Activated CD4-positive, CD25-positive, alpha-beta regulatory T cell treated with anti-CD3 and anti-CD28 coated beads, Interleukin-2, amount 50 U/mL, for 72 hours (primary cell): ENCODE results near the gene SUCLG2.

Experiments used
- DNase-seq: peaks from one replicate; pipeline ENCODE4 v3.0.0; 2021

SUCLG2 gene

DNA sequence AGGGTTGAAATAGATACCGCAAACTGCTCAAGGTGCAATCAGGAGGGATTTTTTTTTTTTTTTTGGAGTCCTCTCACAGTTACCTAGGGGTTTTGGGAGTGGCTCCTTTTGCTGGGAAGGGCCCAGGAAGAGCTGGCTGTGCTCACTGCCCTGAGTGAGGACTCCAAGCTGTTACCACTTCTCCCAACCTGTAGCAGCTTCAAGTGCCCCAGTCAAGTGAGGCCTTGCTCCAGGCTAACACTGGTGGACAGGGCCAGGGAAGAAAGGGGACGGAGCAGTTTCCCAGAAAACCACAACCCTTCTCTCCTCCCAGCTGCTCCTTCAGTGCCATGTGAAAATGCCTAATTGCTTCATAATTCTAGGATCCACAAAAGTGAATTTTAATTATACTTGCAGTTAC, 274.3 kb downstream of the SUCLG2 start:
- DNase-seq: no peak

DNA sequence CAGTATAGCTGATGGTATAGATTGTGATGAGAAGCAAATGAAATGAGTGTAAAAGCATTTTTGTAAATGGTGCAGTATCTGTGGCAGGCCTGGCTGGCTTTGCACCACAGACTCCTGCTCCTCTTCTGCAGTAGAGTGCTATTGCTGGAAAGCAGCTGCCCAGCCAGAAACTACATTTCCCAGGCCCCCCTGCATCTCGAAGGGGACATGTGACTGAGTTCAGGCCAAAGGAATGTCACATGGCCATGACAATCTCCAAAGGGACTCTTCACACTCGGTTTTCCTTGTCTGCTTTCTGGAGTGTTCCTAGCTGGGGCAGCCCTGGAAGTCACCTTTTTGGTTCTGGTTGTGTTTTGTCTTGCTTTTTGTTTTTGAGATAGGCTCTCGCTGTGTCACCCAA, 277.1 kb downstream of the SUCLG2 start:
- no peak for DNase-seq

DNA sequence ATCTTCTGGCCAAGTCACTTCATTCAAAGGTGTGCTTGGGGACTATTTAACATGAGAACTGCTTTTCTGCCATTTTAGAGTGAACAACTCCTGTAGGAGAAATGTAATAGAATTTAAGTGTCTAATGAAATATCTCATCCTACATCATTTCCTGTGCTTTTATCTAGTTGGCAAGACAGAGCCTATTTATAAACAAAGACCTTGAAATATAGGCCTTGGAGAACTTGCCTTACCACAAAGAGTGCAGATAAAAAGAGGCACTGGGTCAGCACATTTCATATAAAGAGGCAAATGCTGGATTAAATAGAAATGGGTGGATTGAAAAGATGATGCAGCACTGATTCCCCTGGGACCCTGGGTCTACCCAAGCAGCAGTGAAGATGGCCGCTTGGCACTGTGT, 278.0 kb downstream of the SUCLG2 start:
- DNase-seq: no peak

DNA sequence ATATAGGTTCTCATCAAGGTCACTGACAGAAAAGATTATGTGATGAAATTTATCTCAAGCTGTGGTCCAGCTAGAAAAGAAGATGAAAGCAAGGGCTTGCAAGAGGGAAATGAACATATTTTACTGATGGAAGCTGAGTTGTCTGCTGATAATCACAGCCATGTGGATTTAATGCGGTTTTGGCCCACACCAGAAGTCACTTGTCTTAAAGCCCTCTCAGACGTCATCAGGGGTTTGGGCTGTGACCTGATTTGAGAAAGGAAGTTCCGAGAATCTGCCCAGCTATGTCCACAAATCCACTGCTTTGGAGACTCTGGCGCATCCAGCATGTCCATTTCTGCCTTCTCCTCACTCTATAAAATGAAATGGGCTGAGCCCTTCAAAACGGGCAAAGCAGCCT, 278.4 kb downstream of the SUCLG2 start:
- no peak for DNase-seq

DNA sequence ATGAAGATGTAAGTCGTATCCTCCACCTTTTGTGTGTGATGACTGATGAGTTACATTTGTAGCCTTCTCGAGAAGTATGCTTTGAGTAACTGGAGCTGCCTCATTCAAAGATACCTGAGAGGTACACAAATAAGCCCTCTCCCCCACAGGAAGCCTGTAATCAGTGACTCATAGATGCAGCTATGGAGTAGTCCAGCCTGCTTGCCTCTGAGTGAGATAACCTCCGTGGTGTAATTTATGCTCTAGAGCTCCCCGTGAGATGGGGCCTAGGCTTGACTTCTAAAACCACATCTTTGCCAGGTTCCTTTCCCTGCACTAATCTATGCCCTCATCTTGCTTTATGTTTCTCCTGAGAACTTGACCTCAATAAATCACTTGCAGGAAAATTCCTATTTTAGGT, 291.7 kb downstream of the SUCLG2 start:
- no peak for DNase-seq

DNA sequence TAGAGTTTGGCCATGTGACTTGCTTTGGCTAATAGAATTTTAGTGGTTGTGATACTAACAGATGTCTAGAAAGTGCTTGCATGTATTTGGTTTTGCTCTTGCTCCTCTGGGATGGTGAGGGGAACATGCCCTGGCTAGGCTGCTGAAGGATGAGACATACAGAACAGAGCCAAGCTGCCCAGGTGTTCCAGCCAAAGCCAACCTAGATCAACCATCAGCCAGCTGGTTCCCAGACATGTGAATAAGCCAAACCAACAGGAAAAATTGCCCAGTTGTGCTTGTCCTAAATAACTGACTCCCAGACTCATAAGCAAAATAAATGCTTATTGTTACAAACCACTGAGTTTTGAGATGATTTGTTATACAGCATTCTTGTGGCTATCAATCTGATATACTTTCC, 292.6 kb downstream of the SUCLG2 start:
- DNase-seq: no peak

DNA sequence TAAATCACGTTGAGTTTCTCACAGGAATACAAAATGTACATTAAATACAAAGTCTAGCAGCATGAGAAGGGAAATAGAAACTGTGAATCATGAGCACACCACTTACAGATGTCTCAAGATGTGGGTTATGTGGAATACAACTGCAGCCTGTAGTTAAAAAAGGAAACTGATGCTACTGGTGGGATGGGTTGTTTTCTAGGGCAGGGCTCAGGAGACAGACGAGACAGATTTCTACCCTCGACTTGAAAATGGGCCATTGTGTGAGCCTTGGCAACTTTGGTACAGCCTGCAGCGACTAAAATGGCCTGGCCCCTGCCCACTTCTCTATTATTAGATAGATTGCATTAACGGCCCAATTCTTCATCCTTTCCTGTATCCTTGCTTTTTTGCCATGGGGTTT, 293.1 kb downstream of the SUCLG2 start:
- no peak for DNase-seq

DNA sequence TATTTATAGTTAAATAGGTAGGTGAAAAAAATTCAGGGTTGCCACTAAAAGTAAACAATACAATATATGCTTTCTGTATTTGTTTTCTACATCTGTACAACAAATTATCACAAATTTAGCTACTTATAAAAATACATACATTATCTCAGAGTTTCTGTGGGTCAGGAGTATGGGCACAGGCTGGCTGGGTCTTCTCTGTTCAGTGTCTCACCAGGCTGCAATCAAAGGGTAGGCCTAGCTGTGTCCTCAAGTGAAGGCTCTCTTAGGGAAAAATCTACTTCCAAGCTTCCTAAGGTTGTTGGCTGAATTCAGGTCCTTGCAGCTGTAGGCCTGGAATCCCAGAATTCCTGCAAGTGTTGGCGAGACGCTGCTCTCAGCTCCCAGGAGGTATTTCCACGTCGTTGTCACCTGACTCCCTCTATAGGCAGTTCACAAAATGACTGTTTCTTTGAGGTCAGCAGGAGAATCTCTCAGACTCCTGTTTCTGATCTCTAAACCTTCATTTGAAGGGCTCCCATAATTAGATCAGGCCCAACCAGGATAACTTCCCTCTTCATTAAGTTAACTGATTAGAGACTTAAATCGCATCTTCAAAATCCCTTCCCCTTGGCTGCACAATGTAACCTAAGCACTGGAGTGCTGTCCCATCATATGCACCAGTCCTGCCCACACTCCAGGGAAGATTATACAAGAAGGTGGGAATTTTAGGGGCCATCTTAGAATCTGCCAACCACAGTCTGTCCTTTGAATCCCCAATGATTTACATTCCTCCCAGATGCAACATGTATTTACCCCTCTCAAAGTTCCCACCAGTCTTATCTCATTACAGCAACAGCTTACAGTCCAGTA, 296.6 kb downstream of the SUCLG2 start:
- no peak for DNase-seq

DNA sequence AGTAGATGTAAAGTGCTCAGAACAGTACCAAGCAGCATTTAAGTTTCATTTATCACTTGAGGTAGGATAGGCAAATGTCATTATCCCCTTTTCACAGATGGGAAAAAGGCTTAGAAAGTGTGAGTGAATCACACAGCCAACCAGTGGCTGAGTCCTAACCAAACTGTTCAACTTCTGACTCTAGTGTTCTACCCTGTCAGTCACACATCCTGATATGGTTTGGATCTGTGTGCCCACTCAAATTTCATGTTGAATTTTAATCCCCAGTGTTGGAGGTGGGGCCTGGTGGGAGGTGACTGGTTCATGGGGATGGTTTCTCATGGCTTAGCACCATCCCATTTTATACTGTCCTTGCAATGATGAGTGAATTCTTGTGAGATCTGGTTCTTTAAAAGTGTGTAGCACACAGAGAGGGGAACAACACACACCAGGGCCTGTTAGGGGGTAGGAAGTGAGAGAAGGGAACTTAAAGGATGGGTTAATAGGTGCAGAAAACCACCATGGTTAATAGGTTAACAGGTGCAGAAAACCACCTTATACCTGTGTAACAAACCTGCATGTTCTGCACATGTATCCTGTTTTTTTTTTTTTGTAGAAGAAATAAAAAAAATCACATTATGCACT, 304.7 kb downstream of the SUCLG2 start:
- DNase-seq: no peak

DNA sequence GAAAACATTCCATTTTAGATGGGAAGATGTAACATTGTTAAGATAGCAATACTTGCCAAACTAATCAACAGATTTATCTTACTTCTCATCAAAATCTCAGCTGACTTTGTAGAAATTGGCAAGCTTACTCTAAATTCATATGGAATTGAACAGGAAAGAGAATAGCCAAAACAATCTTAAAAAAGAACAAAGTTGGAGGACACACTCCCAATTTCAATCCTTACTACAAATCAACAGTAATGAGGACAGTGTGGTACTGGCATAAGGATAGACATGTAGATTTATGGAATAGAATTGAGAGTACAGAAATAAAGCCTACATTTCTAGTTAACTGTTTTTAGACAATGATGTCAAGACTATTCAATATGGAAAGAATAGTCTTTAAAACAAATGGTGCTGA, 308.3 kb downstream of the SUCLG2 start:
- no peak for DNase-seq

DNA sequence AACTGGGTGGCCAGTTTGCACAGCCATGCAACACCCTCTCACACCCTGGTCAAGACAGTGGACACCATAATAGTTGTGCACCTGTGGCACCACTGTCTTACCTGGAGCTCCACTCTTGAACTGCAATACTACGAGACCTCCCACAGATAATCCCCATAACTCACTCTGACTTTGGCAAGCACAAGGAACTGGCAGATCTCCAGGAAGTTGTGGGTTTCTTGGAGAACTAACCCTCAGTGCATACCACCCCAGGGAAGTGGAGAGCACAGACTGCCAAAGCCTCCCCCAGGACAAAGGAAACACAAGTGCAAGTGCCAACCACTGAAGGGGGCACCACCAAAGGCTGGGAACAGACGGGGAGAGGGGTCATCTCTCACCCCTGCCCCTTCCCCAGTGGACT, 318.6 kb downstream of the SUCLG2 start:
- DNase-seq: no peak

DNA sequence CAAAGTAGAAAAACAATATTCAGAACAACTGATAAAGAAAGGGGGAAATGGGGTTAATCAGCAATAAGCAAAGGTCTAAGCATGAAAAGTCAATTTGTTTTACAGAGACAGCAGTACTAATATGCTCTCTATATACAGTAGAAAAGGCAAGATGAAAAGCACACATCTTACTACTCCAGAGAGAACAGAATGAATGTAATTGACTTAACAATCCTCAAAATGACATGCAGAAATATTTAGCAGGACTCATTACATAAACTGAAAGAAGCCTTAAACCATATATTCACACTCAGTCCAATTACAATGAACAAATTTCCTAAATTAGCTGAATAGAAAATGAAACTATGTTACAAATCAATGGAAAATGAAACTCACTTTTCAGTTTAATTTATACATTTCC, 319.8 kb downstream of the SUCLG2 start:
- no peak for DNase-seq

DNA sequence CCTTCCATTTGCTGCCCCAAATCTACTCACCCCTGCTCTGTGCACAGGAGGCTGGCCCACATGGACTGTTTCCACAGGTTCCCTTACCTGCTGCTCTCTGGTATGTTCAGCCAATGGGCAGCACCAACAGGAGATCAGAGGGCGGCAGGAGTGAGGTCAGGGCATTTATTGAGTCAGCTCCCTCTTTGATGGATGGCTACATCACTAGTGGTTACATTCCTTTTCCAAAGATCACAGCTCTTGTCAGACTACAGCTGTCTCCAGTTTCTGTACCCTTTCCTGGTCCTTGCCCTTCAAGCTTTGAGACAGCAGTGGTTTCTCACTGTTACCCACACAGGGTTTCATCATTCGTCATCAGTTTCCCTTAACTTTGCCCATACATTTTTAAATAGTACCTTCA, 325.1 kb downstream of the SUCLG2 start:
- DNase-seq: no peak

DNA sequence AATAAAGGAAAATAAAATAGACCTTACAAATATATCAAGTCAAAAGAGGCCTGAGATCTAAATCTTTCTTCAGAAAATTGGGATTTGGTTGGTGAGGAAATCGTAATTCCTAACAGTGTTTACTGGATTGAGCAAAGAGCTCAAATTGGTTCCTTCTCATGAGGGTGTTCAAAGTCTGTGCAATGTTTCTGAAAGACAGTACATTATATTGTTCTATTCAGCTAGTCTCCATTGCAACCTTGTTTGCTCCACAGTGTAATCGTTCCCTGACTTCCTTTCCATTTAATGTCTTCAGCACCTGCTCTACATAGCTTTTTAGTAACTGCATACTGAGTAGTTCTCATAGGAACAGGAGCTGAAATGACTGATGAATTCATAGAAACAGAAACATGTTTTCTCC, 326.8 kb downstream of the SUCLG2 start:
- no peak for DNase-seq

DNA sequence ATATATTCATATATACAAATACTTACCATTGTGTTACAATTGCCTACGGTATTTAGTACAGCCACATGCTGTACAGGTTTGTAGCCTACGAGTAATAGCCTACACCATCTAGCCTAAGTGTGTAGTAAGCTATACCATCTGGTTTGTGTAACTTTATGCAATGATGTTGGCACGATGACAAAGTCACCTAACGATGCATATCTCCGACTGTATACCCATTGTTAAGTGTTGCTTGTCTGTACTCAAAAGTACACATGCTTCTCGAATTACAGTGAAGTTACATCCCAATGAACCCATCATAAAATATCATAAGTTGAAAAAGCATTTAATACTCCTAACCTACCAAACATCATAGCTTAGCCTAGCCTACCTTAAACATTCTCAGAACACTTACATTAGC, 329.2 kb downstream of the SUCLG2 start:
- DNase-seq: no peak
